ENCODE data around the gene SYT5. TPM values are rescaled to one million over a fixed set of nuclear protein-coding genes. Genes with fewer than 3 reads are reported as not detected.
A peak's percentile ranks its signal among the peaks of the same experiment; 100 is the strongest.

The SYT5 gene
- total and polyA plus RNA-seq, 11 donors: 0.15 TPM; not detected in 10

DNA sequence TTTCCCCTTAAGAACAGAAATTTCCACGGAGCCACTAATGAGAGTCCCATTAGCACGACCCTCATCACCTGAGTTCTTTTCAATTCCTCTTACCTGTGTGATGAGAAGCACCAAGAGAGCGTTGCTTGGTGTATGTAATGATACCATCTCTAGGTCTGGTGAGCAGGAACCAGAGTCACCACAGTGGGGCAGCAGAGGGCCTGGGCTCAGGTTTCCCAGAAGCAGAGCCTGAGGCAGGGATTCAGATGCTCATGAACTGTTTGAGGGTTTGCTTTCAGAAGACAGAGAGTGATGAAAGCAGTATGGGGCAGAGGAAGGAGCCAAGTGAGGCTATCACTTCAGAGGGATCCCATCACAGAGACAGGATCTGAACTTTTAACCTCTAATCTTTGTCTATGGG, 32.4 kb upstream of the SYT5 start:
- Histone ChIP-seq H3K4me3 (no peak overlapping the region), H3K9me3 (peaks cover 0 to 8% (median 4%) of the 10 kb centered on the region in 12 donors), H3K4me1 (peaks cover 0 to 25% (median 12%) of the 10 kb centered on the region in 12 donors), H3K27me3 (no peaks in the 10 kb centered on the region), H3K36me3 (no peaks in the 10 kb centered on the region), H3K27ac (no peak overlapping the region)
- DNase-seq (no peak), ATAC-seq (no peak)
- 81 to 93% (median 85%) methylated on average over 3 of the region's 3 CpGs for WGBS, 4 donors
- intact Hi-C loops (cut with DNase I): loop anchor here in 1 of 10 donors (5.0 kb wide), 1 partner anchor 45 kb away; the partner anchor contains the start of gene PPP6R1
- TF ChIP-seq POLR2A (IDR thresholded peaks at IDR 0.05) (no peak), CTCF (IDR thresholded peaks at IDR 0.05) (peak in 2 of 12 donors; percentile 26 to 30)

- Histone ChIP-seq H3K27me3 (no peaks in the 10 kb centered on the region), H3K27ac (peak overlapping the region in 8 of 12 donors; percentile 3 to 73 (median 55)), H3K9me3 (peaks cover 0 to 8% (median 4%) of the 10 kb centered on the region in 12 donors), H3K4me1 (peaks cover 0 to 24% (median 12%) of the 10 kb centered on the region in 12 donors), H3K4me3 (no peak overlapping the region), H3K36me3 (no peaks in the 10 kb centered on the region)
- peak; percentile 33 to 62 (median 48) for ATAC-seq
- peak in 1 of 5 donors; percentile 14 for DNase-seq
- TF ChIP-seq CTCF (IDR thresholded peaks at IDR 0.05): no peak
- TF ChIP-seq POLR2A (IDR thresholded peaks at IDR 0.05): no peak
- 63 to 67% (median 64%) methylated on average over 17 of the region's 17 CpGs for WGBS, 4 donors
- intact Hi-C loops (cut with DNase I): loop anchor here in 1 of 10 donors (5.0 kb wide), 1 partner anchor 47 kb away; the partner anchor contains the start of gene PPP6R1
Measured at GRCh38 chr19:55209693-55210472, 29.8 kb upstream of the SYT5 start.

- Histone ChIP-seq H3K4me3 (no peak within 1 kb of the TSS), H3K9me3 (peaks cover 0 to 8% (median 4%) of the 10 kb centered on the region in 12 donors), H3K27me3 (no peaks in the 10 kb centered on the region), H3K27ac (peak within 1 kb of the TSS in 8 of 12 donors; percentile 3 to 73 (median 55)), H3K4me1 (peaks cover 0 to 24% (median 12%) of the 10 kb centered on the region in 12 donors), H3K36me3 (no peaks in the 10 kb centered on the region)
- DNase-seq (peak in 1 of 5 donors; percentile 44), ATAC-seq (no peak)
- intact Hi-C loops (cut with DNase I): no loop called here
- TF ChIP-seq CTCF (IDR thresholded peaks at IDR 0.05) (no peak), POLR2A (IDR thresholded peaks at IDR 0.05) (no peak)
- WGBS, 4 donors: 57 to 70% (median 66%) methylated on average over 14 to 17 of the region's 18 CpGs
Measured at GRCh38 chr19:55208880-55209692, 29.0 kb upstream of the SYT5 start, which contains the start of gene PTPRH. Gene PTPRH (minus strand): TSS chr19:55209501. CDS start chr19:55209433, 68 bp downstream.

Data from heart left ventricle (tissue), 16 donors.